CD4-positive, alpha-beta T cell treated with Interleukin-15 for 1 hour (primary cell): ENCODE data around the gene UBXN11.

Experiments used
- DNase-seq: peaks from one replicate; pipeline ENCODE4 v3.0.0-alpha.2; 2020

The UBXN11 gene, protein sequence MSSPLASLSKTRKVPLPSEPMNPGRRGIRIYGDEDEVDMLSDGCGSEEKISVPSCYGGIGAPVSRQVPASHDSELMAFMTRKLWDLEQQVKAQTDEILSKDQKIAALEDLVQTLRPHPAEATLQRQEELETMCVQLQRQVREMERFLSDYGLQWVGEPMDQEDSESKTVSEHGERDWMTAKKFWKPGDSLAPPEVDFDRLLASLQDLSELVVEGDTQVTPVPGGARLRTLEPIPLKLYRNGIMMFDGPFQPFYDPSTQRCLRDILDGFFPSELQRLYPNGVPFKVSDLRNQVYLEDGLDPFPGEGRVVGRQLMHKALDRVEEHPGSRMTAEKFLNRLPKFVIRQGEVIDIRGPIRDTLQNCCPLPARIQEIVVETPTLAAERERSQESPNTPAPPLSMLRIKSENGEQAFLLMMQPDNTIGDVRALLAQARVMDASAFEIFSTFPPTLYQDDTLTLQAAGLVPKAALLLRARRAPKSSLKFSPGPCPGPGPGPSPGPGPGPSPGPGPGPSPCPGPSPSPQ

DNA sequence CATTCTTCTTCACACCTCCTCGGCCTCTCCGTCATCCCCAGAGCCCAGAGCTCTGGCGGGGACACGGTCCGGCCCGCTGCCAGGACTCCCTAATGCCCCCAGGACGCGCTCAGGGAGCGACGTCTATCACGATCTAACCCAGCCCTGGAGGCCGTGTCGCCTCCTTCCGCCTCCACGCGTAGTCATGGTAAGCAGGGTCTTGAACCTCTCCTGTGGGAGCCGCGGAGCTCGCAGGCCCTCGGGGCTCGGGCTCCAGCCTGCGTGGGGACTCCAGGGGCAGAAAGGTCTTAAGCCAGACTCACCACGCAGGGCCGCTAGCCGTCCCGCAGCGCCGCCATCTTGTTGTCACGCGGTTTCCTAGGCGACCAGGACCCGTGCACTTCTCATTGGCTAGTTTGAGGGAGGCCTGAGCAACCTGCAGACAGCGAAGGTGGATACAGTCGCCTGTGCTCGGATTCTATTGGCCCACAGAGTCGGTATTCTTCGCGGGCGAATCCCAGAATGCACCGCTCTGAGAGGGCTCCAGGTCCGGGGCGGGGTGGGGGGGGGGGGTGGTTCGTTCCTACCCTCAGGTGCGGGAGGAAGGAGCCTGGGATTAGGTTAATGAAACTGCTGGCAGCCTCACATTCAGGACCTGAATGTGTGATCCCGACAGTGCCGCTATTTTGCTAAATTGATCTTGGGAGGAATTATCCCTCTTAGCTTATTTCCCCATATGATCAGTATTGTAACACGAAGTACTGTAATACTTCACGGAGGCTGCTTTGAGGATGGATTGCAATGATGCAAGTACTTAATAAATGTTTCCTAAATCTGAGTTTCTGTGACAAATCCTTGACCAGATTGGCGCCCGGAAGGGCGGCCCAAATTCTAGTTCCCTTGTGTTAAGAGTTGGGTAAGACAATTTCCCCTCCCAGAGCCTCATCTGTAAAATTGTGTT is at the start of gene UBXN11:
UBXN11 (minus strand) TSS at position 347 of the 940 bp plus-strand sequence. CDS start 3,753 bp downstream, outside the sequence.
- DNase-seq: peak; percentile 93

DNA sequence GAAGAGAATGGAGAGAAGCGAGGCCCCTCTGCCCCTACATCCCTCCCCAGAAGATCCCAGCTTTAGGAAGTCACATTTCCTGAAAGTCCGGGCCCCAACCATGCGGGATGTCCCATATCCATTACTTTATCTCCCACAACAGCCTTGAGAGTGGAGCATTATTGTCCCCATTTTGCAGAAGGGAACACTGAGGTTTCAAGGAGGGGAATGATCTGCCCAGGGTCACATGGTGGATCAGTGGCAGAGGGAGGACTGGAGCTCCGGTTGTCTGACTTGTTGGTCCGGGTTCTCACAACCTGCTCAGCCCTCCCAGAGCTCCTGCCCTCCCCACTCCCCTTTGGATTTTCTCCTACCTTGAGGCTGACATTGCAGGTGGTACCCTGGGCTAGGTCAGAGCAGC is 49.7 kb upstream of the UBXN11 start:
- no peak for DNase-seq

GRCh38 chr1:26354972-26355371 is 48.5 kb upstream of the UBXN11 start:
- no peak for DNase-seq

DNA sequence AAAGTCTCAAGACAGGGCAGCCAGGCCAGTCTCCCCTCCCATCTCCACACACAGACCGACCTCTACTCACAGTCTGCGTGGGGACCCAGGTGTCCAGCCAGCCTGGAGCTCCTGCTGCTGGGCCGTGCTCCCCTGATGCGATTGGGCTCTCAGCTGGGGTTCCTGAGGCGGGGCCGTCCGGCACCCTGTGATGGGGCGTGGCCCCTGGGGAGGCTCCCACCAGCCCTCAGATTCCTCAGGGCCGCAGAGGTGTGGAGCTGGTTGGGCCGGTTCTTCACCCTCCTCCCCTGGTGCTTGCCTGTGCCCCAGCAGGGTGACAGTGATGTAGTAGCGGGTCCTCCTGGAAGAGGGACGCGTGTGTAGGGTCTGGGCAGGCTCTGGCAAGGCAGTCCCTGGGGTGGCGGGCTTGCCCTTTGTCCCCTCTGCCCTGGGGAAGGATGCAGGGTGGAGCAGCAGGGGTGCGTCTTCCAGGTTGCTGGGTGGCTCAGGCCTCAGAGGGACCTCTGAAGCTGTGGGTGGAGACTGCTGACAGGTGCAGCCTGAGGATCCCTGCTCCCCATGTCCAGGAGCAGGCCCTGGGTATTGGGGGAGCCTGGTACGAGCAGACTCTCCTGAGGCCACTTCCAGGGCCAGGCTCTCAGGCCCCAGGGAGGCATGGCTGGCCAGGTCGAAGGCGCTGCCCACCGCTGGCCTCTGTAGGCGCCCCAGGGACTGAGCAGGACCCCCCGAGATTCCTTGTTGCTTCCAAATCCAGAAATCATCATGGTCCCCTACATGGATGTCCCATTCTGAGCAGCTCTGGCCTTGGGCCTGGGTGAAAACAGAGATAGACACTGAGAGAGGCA is 47.8 kb upstream of the UBXN11 start, which contains the start of gene CRYBG2:
CRYBG2 (minus strand) TSS at position 155 of the 845 bp plus-strand sequence. CDS start 7,473 bp downstream, outside the sequence.
- DNase-seq: no peak

DNA sequence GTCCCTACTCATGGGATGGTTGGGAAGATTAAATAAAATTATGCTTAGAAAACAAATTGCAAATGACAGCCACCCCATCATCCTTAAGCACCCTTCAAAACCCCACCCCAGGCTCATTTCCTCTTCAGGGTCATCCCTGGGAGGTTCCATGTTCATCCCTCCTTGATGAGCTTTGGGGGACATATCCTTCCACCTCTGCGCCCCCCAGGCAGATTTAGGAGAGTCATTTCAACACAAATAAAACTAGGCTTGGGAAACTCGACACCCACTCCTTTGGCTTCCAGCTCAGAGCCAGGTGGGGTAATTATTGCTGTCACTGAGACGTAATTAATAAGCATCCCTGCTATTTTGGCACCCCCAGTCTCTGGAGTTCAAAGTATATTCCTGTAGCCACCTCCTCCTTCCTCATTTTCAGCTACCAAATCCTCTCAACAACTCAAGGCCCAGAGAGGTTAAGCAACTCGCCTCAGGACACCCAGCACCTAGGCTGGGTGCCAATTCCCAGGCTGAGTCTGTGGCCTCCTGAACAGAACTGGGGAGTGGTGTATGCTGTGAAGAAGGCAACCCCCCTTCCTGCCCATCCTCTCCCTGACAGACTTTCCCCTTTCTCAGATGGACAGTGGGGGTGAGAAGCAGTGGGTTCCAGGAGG is 46.9 kb upstream of the UBXN11 start:
- DNase-seq: no peak

- DNase-seq: no peak
Measured at GRCh38 chr1:26352338-26352679, 45.9 kb upstream of the UBXN11 start.

DNA sequence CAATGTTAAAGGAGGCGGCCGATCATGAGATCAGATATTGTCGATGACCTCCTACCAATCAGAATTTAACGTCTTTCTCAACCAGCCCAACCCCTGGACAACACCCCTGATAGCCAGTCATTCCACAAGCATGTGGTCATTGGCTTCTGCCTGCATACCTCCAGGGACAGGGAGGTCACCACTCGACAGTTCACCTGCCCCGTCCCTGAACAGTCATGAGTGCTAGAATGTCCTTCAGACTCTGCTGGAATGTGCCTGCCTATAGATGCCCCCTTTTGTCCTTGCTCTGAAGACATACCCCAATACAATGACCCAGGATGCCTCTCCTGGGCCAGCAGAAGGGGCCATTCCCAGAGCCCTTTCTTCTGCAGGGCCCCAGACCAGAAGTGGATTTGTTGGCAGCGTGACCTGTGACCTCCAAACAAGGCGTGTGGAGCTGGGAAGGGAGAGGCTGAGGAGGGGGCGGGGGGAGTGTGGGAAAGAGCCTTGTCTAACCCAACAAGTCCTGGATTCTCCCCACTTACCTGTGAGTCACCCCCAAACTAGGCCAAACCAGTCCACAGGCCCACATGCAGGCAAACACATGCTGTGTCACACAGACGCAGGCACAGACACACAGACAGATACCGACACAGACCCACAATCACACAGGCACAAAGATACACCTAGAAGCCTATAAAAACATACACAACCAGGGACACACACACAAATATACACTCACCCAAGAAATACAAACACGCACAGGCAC is 45.3 kb upstream of the UBXN11 start:
- DNase-seq: no peak

DNA sequence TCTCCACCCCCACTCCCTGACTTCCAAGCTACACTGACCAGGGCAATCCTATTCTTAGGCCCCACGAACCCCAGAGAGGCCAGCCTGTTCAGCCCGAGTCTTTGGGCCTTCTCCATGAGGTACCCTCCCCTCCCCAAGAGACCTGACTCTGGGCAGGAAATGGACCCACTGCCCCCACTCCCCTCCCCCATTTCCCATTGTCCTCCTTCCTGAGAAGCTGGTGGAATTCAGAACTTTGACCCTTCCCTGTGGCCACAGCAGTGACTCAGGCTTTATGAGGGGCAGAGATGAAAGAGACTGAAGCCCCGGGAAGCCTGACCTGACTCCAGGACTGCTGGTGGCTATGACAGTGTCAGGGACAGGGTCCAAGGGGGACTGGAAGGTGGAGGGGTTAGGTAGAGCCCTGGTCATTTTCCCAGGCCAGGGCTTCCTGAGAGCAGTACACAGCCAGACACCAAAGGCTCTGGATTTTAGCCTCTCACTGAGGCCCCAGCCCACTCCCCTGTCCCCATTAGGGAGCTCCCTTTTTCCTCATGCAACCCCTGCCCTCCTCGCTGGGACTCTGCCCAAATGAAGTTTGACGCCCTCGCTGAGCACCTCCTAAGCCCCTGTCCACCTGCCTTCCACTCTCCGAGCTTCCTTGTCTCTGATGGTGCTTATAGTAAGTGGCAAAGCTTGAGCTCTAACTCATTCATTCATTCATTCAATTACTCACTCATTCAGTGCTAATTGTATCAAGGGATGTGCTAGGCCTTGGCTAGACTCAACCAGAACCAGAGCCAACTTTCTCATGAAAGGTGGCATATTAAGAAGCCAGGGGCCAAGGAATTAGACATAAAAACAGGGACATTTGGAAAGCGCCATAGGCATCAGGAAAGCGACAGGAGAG is 44.5 kb upstream of the UBXN11 start:
- no peak for DNase-seq

GRCh38 chr1:26350343-26350700 is 43.9 kb upstream of the UBXN11 start:
- DNase-seq: no peak

- DNase-seq: no peak
Measured at GRCh38 chr1:26349877-26350244, 43.4 kb upstream of the UBXN11 start.

DNA sequence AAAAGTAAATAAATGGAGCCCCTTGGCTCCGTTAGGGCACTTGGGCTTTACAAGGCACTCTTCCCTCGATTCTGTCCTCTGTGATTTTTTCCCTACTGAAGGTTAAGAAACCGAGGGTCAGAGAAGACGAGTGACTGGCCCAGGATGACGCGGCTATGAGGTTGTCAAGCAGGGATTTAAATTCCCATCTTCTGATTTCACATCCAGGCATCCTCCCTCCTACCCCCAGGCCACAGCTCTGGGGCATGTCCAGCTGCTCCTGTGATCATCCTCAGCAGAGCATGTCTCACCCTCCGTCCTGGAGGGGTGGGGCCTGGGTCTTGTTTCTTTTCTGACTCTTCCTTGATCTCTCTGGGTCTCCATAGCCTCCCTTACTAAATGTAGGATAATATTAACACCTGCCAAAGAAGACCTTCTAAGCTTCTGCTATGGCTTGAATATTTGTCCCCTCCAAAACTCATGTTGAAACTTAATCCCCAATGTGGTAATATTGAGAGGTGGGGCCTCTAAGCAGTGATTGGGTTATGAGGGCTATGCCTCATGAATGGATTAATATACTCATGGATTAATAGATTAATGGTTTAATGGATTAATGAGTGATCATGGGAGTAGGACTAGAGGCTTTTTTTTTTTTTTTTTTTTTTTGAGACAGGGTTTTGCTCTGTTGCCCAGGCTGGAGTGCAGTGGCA is 42.9 kb upstream of the UBXN11 start:
- no peak for DNase-seq

- DNase-seq: no peak
Measured at GRCh38 chr1:26346274-26347033, 40.0 kb upstream of the UBXN11 start.

DNA sequence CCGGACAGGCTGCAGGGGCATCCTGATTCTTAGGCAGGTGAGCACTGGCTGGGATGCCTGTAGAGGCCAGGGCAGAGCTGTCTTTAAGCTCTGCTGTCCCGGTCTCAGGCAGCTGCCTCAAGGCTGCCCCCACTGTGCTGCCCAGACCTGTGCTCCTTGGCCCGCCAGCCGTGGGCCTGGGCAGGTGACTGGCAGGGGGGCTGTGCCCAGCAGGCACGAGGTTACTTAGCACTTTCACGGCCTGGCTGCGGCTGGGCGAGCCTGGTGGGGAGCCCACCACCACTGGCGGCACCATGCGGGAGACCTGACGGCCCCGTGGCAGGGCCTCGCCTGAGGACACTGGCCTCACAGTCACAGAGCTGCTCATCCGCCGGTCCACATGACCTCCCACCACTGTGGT is 39.3 kb upstream of the UBXN11 start:
- no peak for DNase-seq

GRCh38 chr1:26344147-26344920 is 37.9 kb upstream of the UBXN11 start:
- no peak for DNase-seq

GRCh38 chr1:26340047-26340481 is 33.6 kb upstream of the UBXN11 start:
- no peak for DNase-seq

DNA sequence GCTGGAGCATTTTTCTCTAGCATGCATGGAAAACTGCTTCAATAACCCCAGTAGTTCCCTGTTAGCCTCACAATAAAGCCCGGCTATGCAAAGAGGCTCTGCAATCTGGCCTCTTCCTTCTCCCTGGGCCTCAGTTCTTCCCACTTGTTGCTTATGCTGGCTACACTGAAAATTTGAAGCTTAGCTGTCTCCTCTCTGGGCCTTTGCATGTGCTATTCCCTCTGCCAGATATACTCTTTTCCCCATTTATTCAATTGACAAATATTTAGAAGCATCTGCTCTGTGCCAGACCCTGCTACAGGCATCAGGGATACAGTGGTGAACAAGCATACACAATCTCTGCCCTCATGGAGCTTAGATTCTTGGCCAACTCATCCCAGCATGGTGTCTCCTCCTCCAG is 32.2 kb upstream of the UBXN11 start:
- DNase-seq: no peak

DNA sequence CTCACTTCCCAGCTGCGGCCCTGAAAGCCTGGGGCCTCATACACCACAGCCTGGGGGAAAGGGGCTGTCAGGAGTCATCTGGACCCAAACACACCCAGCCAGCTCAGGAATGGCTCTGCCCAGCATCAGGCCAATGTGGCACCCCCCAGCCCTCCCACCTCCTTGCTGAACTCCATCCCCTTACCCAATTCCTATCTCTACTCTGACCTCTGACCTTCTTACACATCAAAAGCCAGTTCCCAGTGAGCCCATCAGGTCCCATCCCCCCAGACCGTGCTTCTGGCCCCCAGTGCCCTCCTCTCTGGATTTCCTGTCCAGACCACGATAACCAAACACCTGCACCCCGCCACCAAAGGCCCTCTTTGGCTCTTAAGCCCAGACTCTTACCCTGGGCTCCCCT is 31.2 kb upstream of the UBXN11 start:
- no peak for DNase-seq

- no peak for DNase-seq
Measured at GRCh38 chr1:26337206-26337535, 30.7 kb upstream of the UBXN11 start.
